ENCODE data around the gene FSIP1.

GRCh38 chr15:39830166-39830565, 47.5 kb upstream of the FSIP1 start:
- TF ChIP-seq REST (IDR thresholded peaks at IDR 0.05; ENCODE audit: insufficient read depth in 1 of 2, low read depth in 2 of 2, low read length in 2 of 2), result no peak
- TF ChIP-seq TAF1 (IDR thresholded peaks at IDR 0.05; ENCODE audit: borderline replicate concordance, insufficient read depth, low read length), result no peak
- no peak for TF ChIP-seq SIN3A (IDR thresholded peaks at IDR 0.05; ENCODE audit: borderline replicate concordance, insufficient read depth, low read length)
- TF ChIP-seq POLR2AphosphoS5 (IDR thresholded peaks at IDR 0.05; ENCODE audit: low read depth, low read length), result no peak
- TF ChIP-seq FOXP2 (optimal IDR thresholded peaks at IDR 0.05; ENCODE audit: borderline replicate concordance, extremely low read depth, extremely low read length, insufficient read depth), result no peak
